ENCODE results near the gene GALNT16.

GRCh38 chr14:69237584-69237983 lies 22.4 kb upstream of the GALNT16 start:
- TF ChIP-seq POLR2A (IDR thresholded peaks at IDR 0.05; ENCODE audit: low read depth, low read length) (no peak), TAF1 (IDR thresholded peaks at IDR 0.05; ENCODE audit: low read depth, low read length) (no peak), POLR2AphosphoS5 (IDR thresholded peaks at IDR 0.05; ENCODE audit: low read depth, low read length) (no peak), SPI1 (IDR thresholded peaks at IDR 0.05; ENCODE audit: low read depth, low read length) (no peak), PAX5 (IDR thresholded peaks at IDR 0.05; ENCODE audit: insufficient read depth, low read length, severe bottlenecking) (no peak)
